Stimulated activated memory B cell treated with anti-CD40 and anti-IgM and Interleukin-4, amounts not matched to agents 10 μg/mL and 1 μg/mL and 100 μg/mL, for 72 hours (primary cell): ENCODE results near the gene HOXD8.

Experiments used
- ATAC-seq: fragments of 150-1000 bp; cut with Tn5 transposase; 2 replicates; pipeline ENCODE4 v1.10.0; 2021
- H3K27ac Mint-ChIP-seq: one replicate; pipeline ENCODE4 v1.8.0; 2022; ENCODE audit warnings: mild to moderate bottlenecking, mixed read lengths
- H3K27me3 Mint-ChIP-seq: one replicate; pipeline ENCODE4 v1.8.0; 2022; ENCODE audit warnings: mixed read lengths
- H3K36me3 Mint-ChIP-seq: one replicate; pipeline ENCODE4 v1.8.0; 2022; ENCODE audit warnings: mixed read lengths
- H3K4me1 Mint-ChIP-seq: one replicate; pipeline ENCODE4 v1.8.0; 2022; ENCODE audit warnings: mixed read lengths
- H3K4me3 Mint-ChIP-seq: one replicate; pipeline ENCODE4 v1.8.0; 2022; ENCODE audit warnings: mild to moderate bottlenecking, moderate library complexity, mixed read lengths
- H3K9me3 Mint-ChIP-seq: one replicate; pipeline ENCODE4 v1.8.0; 2022; ENCODE audit warnings: mixed read lengths

HOXD8 gene

GRCh38 chr2:176105730-176106580, 23.6 kb upstream of the HOXD8 start:
- ATAC-seq, result no peak
- H3K27ac Mint-ChIP-seq, result no peak overlapping the region
- peaks cover 8% of the 10 kb centered on the region for H3K4me1 Mint-ChIP-seq
- peaks cover 77% of the 10 kb centered on the region for H3K27me3 Mint-ChIP-seq
- peak overlapping the region; percentile 5 for H3K4me3 Mint-ChIP-seq
- H3K36me3 Mint-ChIP-seq, result no peaks in the 10 kb centered on the region
- peaks cover 4% of the 10 kb centered on the region for H3K9me3 Mint-ChIP-seq

GRCh38 chr2:176106581-176107539, 22.6 kb upstream of the HOXD8 start, which contains the start of gene HOXD11:
Gene HOXD11, plus strand, starts transcription at chr2:176107280. Its CDS starts 76 bp downstream, at chr2:176107356.
- H3K9me3 Mint-ChIP-seq, result peaks cover 4% of the 10 kb centered on the region
- peaks cover 77% of the 10 kb centered on the region for H3K27me3 Mint-ChIP-seq
- H3K4me3 Mint-ChIP-seq, result peak within 1 kb of the TSS; percentile 5
- ATAC-seq, result no peak
- peaks cover 12% of the 10 kb centered on the region for H3K4me1 Mint-ChIP-seq
- H3K27ac Mint-ChIP-seq, result no peak within 1 kb of the TSS
- H3K36me3 Mint-ChIP-seq, result no peaks in the 10 kb centered on the region

- Mint-ChIP-seq H3K27ac (no peak overlapping the region), H3K4me1 (peaks cover 12% of the 10 kb centered on the region), H3K4me3 (no peak overlapping the region), H3K27me3 (peaks cover 77% of the 10 kb centered on the region), H3K9me3 (peaks cover 4% of the 10 kb centered on the region), H3K36me3 (no peaks in the 10 kb centered on the region)
- ATAC-seq, result no peak
These were observed 21.7 kb upstream of the HOXD8 start for GRCh38 chr2:176107731-176108181.

GRCh38 chr2:176109192-176109901, 20.2 kb upstream of the HOXD8 start:
- H3K27me3 Mint-ChIP-seq, result peaks cover 75% of the 10 kb centered on the region
- H3K36me3 Mint-ChIP-seq, result no peaks in the 10 kb centered on the region
- no peak overlapping the region for H3K4me3 Mint-ChIP-seq
- no peak for ATAC-seq
- peaks cover 4% of the 10 kb centered on the region for H3K9me3 Mint-ChIP-seq
- no peak overlapping the region for H3K27ac Mint-ChIP-seq
- peaks cover 12% of the 10 kb centered on the region for H3K4me1 Mint-ChIP-seq

GRCh38 chr2:176109946-176110345, 19.6 kb upstream of the HOXD8 start:
- H3K4me1 Mint-ChIP-seq, result peaks cover 12% of the 10 kb centered on the region
- peaks cover 4% of the 10 kb centered on the region for H3K9me3 Mint-ChIP-seq
- H3K27me3 Mint-ChIP-seq, result peaks cover 75% of the 10 kb centered on the region
- ATAC-seq, result no peak
- H3K36me3 Mint-ChIP-seq, result no peaks in the 10 kb centered on the region
- no peak overlapping the region for H3K4me3 Mint-ChIP-seq
- H3K27ac Mint-ChIP-seq, result no peak overlapping the region

GRCh38 chr2:176110415-176111308, 18.8 kb upstream of the HOXD8 start:
- H3K9me3 Mint-ChIP-seq, result peaks cover 4% of the 10 kb centered on the region
- no peak for ATAC-seq
- peaks cover 72% of the 10 kb centered on the region for H3K27me3 Mint-ChIP-seq
- no peak overlapping the region for H3K4me3 Mint-ChIP-seq
- no peak overlapping the region for H3K27ac Mint-ChIP-seq
- H3K4me1 Mint-ChIP-seq, result peaks cover 12% of the 10 kb centered on the region
- no peaks in the 10 kb centered on the region for H3K36me3 Mint-ChIP-seq

- no peak for ATAC-seq
- Mint-ChIP-seq H3K4me1 (peaks cover 7% of the 10 kb centered on the region), H3K27ac (no peak overlapping the region), H3K27me3 (peaks cover 72% of the 10 kb centered on the region), H3K4me3 (no peak overlapping the region), H3K9me3 (peaks cover 1% of the 10 kb centered on the region), H3K36me3 (no peaks in the 10 kb centered on the region)
These were observed 18.2 kb upstream of the HOXD8 start for GRCh38 chr2:176111309-176111663.

- Mint-ChIP-seq H3K9me3 (no peaks in the 10 kb centered on the region), H3K4me3 (no peak overlapping the region), H3K4me1 (peaks cover 5% of the 10 kb centered on the region), H3K36me3 (no peaks in the 10 kb centered on the region), H3K27me3 (peaks cover 73% of the 10 kb centered on the region), H3K27ac (no peak overlapping the region)
- ATAC-seq, result no peak
These were observed 17.6 kb upstream of the HOXD8 start for GRCh38 chr2:176111846-176112374.

- no peak overlapping the region for H3K27ac Mint-ChIP-seq
- H3K4me3 Mint-ChIP-seq, result no peak overlapping the region
- no peaks in the 10 kb centered on the region for H3K36me3 Mint-ChIP-seq
These were observed 16.9 kb upstream of the HOXD8 start for GRCh38 chr2:176112375-176113302.

GRCh38 chr2:176114120-176114929, 15.2 kb upstream of the HOXD8 start:
- Mint-ChIP-seq H3K27me3 (peaks cover 89% of the 10 kb centered on the region), H3K4me3 (no peak overlapping the region), H3K4me1 (peaks cover 11% of the 10 kb centered on the region), H3K27ac (no peak overlapping the region), H3K9me3 (no peaks in the 10 kb centered on the region), H3K36me3 (no peaks in the 10 kb centered on the region)
- no peak for ATAC-seq

More at GRCh38 chr2:176112375-176113302, 16.9 kb upstream of the HOXD8 start:
- Mint-ChIP-seq H3K4me1 (peaks cover 5% of the 10 kb centered on the region), H3K27me3 (peaks cover 80% of the 10 kb centered on the region), H3K9me3 (no peaks in the 10 kb centered on the region)
- ATAC-seq, result no peak

GRCh38 chr2:176114930-176115625, 14.4 kb upstream of the HOXD8 start:
- no peak overlapping the region for H3K4me3 Mint-ChIP-seq
- H3K27ac Mint-ChIP-seq, result no peak overlapping the region
- no peak for ATAC-seq
- H3K4me1 Mint-ChIP-seq, result peaks cover 11% of the 10 kb centered on the region
- H3K36me3 Mint-ChIP-seq, result no peaks in the 10 kb centered on the region
- no peaks in the 10 kb centered on the region for H3K9me3 Mint-ChIP-seq
- H3K27me3 Mint-ChIP-seq, result peaks cover 91% of the 10 kb centered on the region
